Activated CD8-positive, alpha-beta T cell treated with anti-CD3 and anti-CD28 coated beads for 36 hours (primary cell): ENCODE data around the gene CPA4. TPM values are rescaled to one million over a fixed set of nuclear protein-coding genes. Genes with fewer than 3 reads are reported as not detected.

Experiments used
- ATAC-seq: fragments of 200-7000 bp; cut with Tn5 transposase; one replicate; pipeline ENCODE4 v1.10.0; 2021; ENCODE audit warnings: mild to moderate bottlenecking, moderate library complexity
- CTCF ChIA-PET: fragments of 350-600 bp; sonication (Branson Sonifier 250); formaldehyde crosslinking; loops from one replicate; lab custom pipeline; 2021; ENCODE audit warnings: antibody characterized with exemption; lab: Charles Lee
- POLR2A ChIA-PET: fragments of 350-600 bp; sonication (Branson Sonifier 250); formaldehyde crosslinking; loops from one replicate; lab custom pipeline; 2021; ENCODE audit warnings: antibody characterized with exemption; lab: Charles Lee
- DNase-seq: peaks from one replicate; pipeline ENCODE4 v3.0.0-alpha.2; 2020
- H3K27ac Mint-ChIP-seq: one replicate; pipeline ENCODE4 v1.8.0; 2021; ENCODE audit warnings: mild to moderate bottlenecking, mixed read lengths
- H3K27me3 Mint-ChIP-seq: one replicate; pipeline ENCODE4 v1.8.0; 2021; ENCODE audit warnings: mixed read lengths
- H3K36me3 Mint-ChIP-seq: one replicate; pipeline ENCODE4 v1.8.0; 2021; ENCODE audit warnings: low read depth, mixed read lengths
- H3K4me1 Mint-ChIP-seq: one replicate; pipeline ENCODE4 v1.8.0; 2021; ENCODE audit warnings: low read depth, mixed read lengths
- H3K4me3 Mint-ChIP-seq: one replicate; pipeline ENCODE4 v1.8.0; 2021; ENCODE audit warnings: mild to moderate bottlenecking, moderate library complexity, mixed read lengths
- H3K9me3 Mint-ChIP-seq: one replicate; pipeline ENCODE4 v1.8.0; 2021; ENCODE audit warnings: mixed read lengths
- intact Hi-C: fragments of 100-400 bp; cut with micrococcal nuclease; formaldehyde crosslinking; loops from one replicate; pipeline ENCODE4 v1.10.0; 2022
- total RNA-seq, 2 experiments: library from RNA; stranded (reverse); gene quantifications; one replicate each; pipeline ENCODE4 v1.2.3, GENCODE V29; 2021
- TF ChIP-seq, protein P1 (sequence below): fragments of 200-600 bp; IDR thresholded peaks from one replicate; pipeline ENCODE4 v1.8.0; 2022; ENCODE audit warnings: antibody characterized with exemption, mild to moderate bottlenecking

The CPA4 gene
- total RNA-seq, 2 experiments from 2014 or later: not detected

DNA sequence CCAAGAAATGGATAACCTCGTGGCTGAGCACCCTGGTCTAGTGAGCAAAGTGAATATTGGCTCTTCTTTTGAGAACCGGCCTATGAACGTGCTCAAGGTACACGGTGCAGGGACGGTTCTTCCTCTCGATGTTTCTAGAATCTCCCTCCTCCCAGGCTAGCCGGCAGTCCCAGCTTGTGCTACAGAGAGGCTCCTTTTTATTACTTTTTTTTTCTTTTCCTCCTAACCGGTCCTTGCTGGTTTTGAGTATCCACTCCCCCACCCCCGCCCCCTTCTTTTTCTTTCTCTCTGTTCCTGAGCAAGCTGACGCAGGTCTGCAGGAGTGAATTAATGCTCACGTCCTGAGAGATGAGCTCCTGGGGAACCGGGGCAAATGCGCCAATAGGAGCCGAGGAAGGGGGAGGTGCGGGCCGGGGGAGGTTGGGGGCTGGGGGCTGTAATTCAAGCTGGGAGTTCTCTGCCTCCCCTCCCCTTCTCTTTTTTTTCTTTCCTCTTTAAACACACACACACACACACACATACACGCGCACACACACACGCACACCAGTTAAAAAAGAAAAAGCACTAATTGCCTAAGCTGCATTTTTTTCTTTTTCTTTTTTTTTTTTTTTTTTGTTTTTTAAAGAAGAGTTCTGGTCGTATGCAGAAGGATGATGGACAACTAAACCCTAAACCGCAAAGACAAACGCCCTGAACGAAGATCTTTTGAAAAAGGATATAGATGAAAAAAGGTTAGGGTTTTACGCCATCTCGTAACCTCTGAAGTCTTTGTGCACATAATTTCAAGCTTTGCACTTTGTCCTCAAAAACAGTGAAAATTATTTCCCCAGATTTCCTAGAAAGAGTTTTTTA lies 19.7 kb upstream of the CPA4 start:
- peaks cover 9% of the 10 kb centered on the region for H3K27me3 Mint-ChIP-seq
- no peaks in the 10 kb centered on the region for H3K36me3 Mint-ChIP-seq
- ChIA-PET CTCF (interaction anchor here (0.7 kb wide), 1 partner anchor 171 kb away, joined by 3 read pairs; no protein-coding TSS in a partner anchor), POLR2A (interaction anchor here (0.6 kb wide), 1 partner anchor 82 kb away, joined by 3 read pairs; no protein-coding TSS in a partner anchor)
- intact Hi-C loops: no loop called here
- TF ChIP-seq, protein P1, sequence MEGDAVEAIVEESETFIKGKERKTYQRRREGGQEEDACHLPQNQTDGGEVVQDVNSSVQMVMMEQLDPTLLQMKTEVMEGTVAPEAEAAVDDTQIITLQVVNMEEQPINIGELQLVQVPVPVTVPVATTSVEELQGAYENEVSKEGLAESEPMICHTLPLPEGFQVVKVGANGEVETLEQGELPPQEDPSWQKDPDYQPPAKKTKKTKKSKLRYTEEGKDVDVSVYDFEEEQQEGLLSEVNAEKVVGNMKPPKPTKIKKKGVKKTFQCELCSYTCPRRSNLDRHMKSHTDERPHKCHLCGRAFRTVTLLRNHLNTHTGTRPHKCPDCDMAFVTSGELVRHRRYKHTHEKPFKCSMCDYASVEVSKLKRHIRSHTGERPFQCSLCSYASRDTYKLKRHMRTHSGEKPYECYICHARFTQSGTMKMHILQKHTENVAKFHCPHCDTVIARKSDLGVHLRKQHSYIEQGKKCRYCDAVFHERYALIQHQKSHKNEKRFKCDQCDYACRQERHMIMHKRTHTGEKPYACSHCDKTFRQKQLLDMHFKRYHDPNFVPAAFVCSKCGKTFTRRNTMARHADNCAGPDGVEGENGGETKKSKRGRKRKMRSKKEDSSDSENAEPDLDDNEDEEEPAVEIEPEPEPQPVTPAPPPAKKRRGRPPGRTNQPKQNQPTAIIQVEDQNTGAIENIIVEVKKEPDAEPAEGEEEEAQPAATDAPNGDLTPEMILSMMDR: no peak
- H3K4me1 Mint-ChIP-seq: peaks cover 33% of the 10 kb centered on the region
- peak; percentile 30 for DNase-seq
- H3K4me3 Mint-ChIP-seq: peak overlapping the region; percentile 57
- peak; percentile 59 for ATAC-seq
- no peaks in the 10 kb centered on the region for H3K9me3 Mint-ChIP-seq
- no peak overlapping the region for H3K27ac Mint-ChIP-seq

GRCh38 chr7:130273933-130274255 lies 19.1 kb upstream of the CPA4 start:
- ATAC-seq: no peak
- intact Hi-C loops: no loop called here
- TF ChIP-seq, protein P1: no peak
- ChIA-PET CTCF (no interaction called here), POLR2A (no interaction called here)
- Mint-ChIP-seq H3K27me3 (peaks cover 9% of the 10 kb centered on the region), H3K4me1 (peaks cover 33% of the 10 kb centered on the region), H3K36me3 (no peaks in the 10 kb centered on the region), H3K9me3 (no peaks in the 10 kb centered on the region), H3K27ac (no peak overlapping the region), H3K4me3 (peak overlapping the region; percentile 57)
- DNase-seq: no peak

DNA sequence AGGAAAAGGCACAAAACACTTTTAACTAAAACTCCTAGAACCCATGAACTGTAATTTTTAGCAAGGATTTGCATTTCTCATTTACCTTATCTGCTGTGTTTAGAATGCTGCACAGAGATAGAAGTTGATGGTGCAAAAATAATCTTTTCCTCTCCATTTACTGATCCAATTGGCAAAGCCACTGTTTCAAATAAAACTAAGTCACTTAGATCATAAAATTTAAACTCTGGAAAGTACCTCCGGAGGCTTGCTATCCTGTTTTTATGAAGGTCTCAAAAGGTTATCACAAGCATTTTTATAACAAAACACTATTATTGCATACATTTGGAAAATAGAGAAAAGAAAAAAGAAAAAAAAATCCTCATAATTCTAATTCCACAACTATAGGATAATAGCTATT lies 18.7 kb upstream of the CPA4 start:
- H3K27ac Mint-ChIP-seq: no peak overlapping the region
- H3K4me3 Mint-ChIP-seq: no peak overlapping the region
- TF ChIP-seq, protein P1: no peak
- DNase-seq (no peak), ATAC-seq (no peak)
- CTCF ChIA-PET: no interaction called here
- no peaks in the 10 kb centered on the region for H3K9me3 Mint-ChIP-seq
- H3K27me3 Mint-ChIP-seq: peaks cover 9% of the 10 kb centered on the region
- intact Hi-C loops: no loop called here
- POLR2A ChIA-PET: no interaction called here
- H3K36me3 Mint-ChIP-seq: no peaks in the 10 kb centered on the region
- peaks cover 33% of the 10 kb centered on the region for H3K4me1 Mint-ChIP-seq

- Mint-ChIP-seq H3K4me3 (no peak overlapping the region), H3K27me3 (peaks cover 9% of the 10 kb centered on the region), H3K9me3 (no peaks in the 10 kb centered on the region), H3K36me3 (no peaks in the 10 kb centered on the region), H3K4me1 (peaks cover 33% of the 10 kb centered on the region), H3K27ac (no peak overlapping the region)
- no peak for ATAC-seq
- intact Hi-C loops: no loop called here
- POLR2A ChIA-PET: no interaction called here
- CTCF ChIA-PET: no interaction called here
- DNase-seq: no peak
- TF ChIP-seq, protein P1: no peak
These were observed 17.9 kb upstream of the CPA4 start for GRCh38 chr7:130274983-130275591.

- Mint-ChIP-seq H3K4me3 (no peak overlapping the region), H3K36me3 (no peaks in the 10 kb centered on the region), H3K4me1 (peaks cover 33% of the 10 kb centered on the region), H3K9me3 (no peaks in the 10 kb centered on the region), H3K27ac (no peak overlapping the region), H3K27me3 (peaks cover 9% of the 10 kb centered on the region)
- intact Hi-C loops: no loop called here
- ChIA-PET CTCF (no interaction called here), POLR2A (no interaction called here)
- TF ChIP-seq, protein P1: no peak
- no peak for DNase-seq
- no peak for ATAC-seq
These were observed 17.1 kb upstream of the CPA4 start for GRCh38 chr7:130275826-130276297.
